Stimulated activated CD4-positive, alpha-beta T cell treated with anti-CD3 and anti-CD28 coated beads, TNF-alpha, amount 100 ng/mL, for 24 hours (primary cell): ENCODE results near the gene MTARC1.

Source experiments
- DNase-seq, 3 experiments: peaks; one replicate each; pipeline ENCODE4 v3.0.0-alpha.2; 2020; ENCODE audit warnings: low read depth in 3 of 3

Gene MTARC1

GRCh38 chr1:220806408-220806807, 19.7 kb downstream of the MTARC1 start:
- no peak for DNase-seq

- no peak for DNase-seq
These were observed 21.0 kb downstream of the MTARC1 start for GRCh38 chr1:220807726-220808125.

DNA sequence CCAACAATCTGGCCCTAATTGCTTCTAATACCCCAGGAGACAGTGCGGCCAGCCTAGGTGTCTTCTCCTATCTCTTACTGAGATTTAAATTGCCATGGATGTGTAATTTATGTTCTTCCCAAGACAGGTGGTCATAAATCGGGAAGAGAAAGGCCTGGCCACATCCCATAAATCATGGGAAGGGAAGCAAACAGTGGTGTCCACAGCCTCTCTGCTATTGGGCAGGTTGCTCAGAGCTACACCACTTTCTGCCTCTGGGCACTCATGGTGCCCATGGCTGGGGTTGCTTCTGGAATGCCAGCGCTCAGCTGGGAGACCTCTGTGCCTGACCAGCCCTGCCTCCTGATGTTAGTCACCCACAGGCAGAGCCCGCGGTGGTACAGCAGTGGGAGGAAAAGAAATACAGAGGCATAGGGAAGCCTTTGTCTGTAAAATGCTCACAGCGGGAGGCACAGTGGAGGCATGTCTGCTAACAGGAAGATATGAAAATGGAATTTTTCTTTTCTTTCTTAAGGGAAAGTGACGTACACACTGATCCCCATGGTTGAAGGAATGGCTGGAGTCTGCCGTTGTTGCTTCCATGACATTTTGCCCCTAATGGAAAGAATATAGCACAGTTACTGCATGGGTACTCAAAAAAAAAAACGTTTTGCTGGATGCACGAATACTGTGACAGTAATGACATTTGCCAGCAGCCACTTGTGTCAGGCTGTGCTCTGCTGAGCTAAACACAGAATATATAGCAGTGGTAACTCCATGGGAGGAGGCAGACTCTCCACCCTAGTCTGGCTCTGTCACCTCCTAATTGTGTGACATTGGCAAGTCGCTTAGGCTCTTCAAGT, 21.9 kb downstream of the MTARC1 start:
- no peak for DNase-seq

- DNase-seq = no peak
These were observed 22.5 kb downstream of the MTARC1 start for GRCh38 chr1:220809187-220809550.

GRCh38 chr1:220809704-220810103, 23.0 kb downstream of the MTARC1 start:
- DNase-seq = no peak

- DNase-seq = peak; percentile 44 to 69 (median 48)
These were observed 23.5 kb downstream of the MTARC1 start for GRCh38 chr1:220810179-220810653.

DNA sequence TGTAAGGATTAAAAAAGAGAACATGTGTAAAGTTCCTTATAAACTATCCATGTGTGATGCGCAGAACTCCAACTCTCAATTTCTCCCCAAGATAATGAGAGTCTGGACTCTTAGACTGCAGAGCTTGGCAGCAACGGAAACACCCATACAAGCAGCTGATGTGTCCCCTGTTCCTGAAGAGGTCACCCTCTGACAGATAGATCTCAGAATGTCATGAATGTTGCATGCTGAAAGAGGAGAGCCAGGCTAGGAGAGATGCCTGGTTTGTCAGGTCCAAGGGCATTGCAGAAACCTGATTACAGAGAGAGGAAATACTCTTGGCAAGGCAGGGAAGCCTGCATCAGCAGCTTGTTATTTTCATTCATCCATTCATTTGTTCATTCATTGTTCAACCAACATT, 24.2 kb downstream of the MTARC1 start:
- no peak for DNase-seq

DNA sequence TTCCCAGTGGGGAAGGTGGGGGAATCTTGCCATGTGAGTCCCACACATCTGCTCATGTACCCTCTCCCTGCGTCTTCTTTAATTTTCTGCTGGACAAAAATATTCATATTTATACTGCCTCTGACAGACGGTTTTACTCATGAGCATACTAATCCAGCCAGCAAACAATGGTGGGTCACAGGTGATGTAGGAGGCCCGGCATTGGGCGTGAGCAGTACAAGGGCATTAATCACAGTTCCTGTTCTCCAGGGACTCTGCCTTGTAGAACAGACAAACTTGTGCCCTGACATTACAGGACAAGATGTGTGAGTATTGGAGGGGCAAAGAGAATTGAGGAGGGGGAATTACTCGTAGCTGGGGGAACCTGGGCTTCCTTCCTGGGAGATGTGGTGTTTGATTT, 25.0 kb downstream of the MTARC1 start:
- no peak for DNase-seq

DNA sequence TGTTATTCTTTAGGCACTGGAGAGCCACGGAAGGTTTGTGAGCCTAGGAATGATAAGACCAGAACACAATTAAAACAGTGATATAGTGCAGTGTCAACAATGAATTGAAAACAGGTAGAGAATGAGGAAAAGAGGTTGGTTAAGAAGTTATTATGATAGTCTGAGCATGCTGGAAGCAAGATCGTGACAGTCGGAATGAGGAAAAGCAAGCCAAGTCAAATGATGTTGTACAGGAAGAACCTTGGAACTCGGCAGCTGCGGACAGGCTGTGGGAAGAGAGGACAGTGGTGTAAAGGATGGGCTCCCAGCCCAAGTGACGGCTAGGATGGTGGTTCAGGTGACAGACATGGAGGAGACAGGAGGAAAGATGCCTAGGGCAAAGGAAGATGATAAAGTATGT, 25.6 kb downstream of the MTARC1 start:
- DNase-seq = no peak

DNA sequence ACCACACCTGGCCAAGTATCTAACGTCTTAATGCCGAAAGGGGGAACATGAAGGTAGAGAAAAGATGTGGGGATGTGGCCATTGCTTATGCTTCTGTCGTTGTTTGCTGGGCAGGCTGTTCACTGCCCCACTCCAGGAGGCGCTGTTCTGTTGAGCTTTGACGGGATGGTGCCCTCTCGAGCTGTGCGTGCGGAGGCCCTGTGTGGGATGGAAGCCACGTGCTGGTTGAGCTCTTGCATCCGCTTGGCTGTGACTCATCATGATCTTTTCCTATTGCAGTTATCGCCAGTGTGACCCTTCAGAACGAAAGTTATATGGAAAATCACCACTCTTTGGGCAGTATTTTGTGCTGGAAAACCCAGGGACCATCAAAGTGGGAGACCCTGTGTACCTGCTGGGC, 26.3 kb downstream of the MTARC1 start:
- DNase-seq = no peak

GRCh38 chr1:220815409-220815808, 28.7 kb downstream of the MTARC1 start:
- no peak for DNase-seq

DNA sequence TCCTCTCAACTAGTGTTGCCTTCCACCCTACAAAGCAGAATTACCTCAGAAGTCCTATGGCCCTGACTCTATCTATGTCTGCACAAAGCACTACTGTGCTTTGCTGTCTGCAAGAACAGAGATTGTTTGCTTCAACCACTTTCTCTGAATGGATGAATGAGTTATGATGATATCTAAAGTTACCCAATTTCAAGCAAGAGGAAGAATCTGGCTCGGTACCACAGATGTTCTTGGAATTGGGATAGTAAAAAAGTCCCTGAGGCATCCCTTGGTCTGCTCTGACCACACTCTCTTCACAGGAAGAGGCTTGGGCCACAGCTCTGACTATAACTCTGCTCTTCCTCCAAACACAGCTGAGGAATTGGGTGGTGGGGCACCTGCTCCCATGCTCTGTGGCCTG, 31.2 kb downstream of the MTARC1 start:
- no peak for DNase-seq

DNA sequence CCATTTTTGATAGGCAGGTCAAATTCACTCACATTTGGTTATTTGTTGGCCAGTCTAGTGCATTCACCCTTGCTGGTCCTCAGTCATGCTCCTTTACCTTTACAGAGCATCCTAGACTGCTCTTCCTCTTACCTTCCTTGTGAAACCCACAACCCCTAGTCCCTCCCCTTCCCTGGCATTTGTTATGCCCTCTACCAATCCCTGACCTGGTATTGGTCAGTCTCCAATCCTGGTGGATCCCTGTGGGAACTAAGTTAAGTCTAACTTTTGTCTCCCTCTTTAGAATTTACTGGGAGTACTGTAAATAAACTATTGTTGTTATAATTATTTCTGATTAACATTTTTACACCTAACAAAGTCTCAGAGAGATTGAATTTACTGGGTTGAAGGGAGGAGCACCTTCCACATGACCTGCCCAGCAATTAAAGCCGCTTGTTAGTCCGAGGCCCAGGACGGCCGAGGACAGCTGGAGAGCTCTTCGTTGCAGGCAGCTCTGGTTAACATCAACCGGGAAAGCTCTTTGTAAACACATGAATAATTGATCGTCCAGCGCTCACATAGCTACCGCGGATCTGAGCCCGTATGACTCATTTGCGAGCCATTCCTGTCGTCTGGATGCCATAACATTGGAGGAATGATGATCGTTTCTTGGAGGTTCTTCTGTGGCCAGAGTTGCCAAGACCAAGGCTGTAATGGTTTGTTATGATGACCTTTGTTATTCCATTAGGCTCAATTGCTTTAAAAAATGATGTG, 31.9 kb downstream of the MTARC1 start:
- DNase-seq = no peak

GRCh38 chr1:220819467-220820026, 32.8 kb downstream of the MTARC1 start:
- DNase-seq = no peak

GRCh38 chr1:220824031-220824989, 37.6 kb downstream of the MTARC1 start:
- no peak for DNase-seq

- DNase-seq = no peak
These were observed 39.3 kb downstream of the MTARC1 start for GRCh38 chr1:220825819-220826551.

DNA sequence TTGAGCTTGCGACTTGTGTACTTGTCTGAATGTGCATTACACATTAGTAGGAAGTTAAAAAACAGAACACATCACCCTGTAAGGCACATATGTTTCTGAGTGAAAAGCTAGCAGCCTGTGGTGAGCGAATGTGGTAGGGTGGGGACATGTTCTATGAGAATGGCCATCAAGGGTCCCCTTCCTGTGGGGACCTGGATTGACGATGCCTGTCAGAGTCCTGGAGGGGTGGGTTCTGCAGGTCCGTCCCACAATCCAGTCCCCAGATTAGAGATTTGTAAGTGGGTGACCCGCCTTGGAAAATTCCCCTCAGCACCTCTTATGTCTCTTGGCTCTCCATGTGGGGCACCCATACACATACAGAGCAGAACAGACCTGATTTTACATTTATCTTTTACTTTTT, 40.0 kb downstream of the MTARC1 start:
- DNase-seq = no peak

- no peak for DNase-seq
These were observed 40.9 kb downstream of the MTARC1 start for GRCh38 chr1:220827445-220828178.

DNA sequence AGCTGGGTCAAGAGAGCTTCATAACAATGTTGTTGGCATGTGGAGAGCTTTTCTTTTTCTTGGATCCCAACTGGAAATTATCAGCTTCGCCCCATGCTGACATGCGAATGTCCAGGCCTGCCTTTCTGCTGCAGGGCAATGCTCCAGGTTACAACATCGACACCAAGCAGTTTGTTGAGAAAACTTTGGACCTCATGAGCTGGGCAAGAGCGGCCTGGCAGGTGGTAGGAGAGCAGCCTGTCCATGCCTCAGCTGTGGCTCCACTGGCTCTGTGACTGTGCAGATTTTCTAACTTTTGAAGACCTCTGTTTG, 41.4 kb downstream of the MTARC1 start:
- DNase-seq = no peak

GRCh38 chr1:220828950-220829586, 42.4 kb downstream of the MTARC1 start:
- DNase-seq = no peak
